Fibroblast of the aortic adventitia (primary cell): ENCODE results near the gene DZIP1. TPM values are rescaled to one million over a fixed set of nuclear protein-coding genes. Genes with fewer than 3 reads are reported as not detected.

Source experiments
- DNase-seq: peaks from one replicate; pipeline ENCODE4 v3.0.0-alpha.2; 2010; ENCODE audit warnings: low read depth
- H3K4me3 ChIP-seq: 2 replicates; pipeline ENCODE4 v1.5.1; 2011; ENCODE audit warnings: low read depth, mild to moderate bottlenecking, control low read depth, low read length, moderate library complexity
- total RNA-seq: library from RNA; depleted of rRNA; stranded (reverse); fragments of >200 nt; gene quantifications from 2 replicates; pipeline ENCODE4 v1.2.3, GENCODE V29; 2012; ENCODE audit warnings: low replicate concordance
- TF ChIP-seq, protein P1 (sequence below): IDR thresholded peaks from 2 replicates; pipeline ENCODE4 v1.5.1; 2011; ENCODE audit warnings: mild to moderate bottlenecking, low read length, control low read depth, inconsistent platforms; ENCODE audit not compliant: insufficient read depth

The DZIP1 gene
- total RNA-seq, 1 donor = 37.3 TPM

DNA sequence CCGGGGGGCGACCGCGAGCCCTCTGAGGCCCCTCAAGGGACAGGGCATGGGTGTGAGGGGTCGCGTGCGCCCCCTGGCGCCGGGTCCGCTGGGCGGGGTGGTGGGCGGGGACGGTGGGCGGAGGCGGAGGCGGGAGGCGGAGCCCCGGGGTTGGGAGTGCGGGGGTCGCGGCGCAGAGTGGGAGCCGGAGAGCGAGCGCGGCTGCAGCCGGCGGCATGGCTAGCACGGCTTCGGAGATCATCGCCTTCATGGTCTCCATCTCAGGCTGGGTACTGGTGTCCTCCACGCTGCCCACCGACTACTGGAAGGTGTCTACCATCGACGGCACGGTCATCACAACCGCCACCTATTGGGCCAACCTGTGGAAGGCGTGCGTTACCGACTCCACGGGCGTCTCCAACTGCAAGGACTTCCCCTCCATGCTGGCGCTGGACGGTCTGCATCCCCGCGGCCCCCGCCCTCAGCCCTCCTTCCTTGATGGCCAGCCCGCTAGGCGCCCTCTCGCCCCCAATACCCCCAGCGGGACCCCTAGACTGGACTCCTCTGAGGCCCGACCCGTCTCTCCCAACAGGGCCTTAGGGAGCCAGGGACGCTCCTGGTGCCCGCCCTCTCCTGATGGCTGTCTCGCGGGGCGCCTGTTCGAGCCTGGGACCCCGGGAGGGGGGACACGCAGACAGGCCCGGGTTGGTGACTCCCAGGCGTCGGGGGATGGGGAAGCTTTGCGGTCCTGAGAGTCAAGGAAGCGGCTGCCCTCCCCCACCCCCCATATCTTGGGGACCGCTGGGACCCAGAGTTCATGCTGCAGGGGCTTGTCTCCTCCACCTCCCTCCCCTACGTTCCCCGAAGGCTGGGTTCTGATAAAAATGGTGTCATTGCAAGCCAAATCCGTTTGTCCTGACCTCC, 91.7 kb downstream of the DZIP1 start, which contains the start of gene CLDN10:
Gene CLDN10 (plus strand): TSS at position 182 of the 903 bp plus-strand sequence. CDS start 34 bp downstream, at position 216.
- TF ChIP-seq, protein P1, sequence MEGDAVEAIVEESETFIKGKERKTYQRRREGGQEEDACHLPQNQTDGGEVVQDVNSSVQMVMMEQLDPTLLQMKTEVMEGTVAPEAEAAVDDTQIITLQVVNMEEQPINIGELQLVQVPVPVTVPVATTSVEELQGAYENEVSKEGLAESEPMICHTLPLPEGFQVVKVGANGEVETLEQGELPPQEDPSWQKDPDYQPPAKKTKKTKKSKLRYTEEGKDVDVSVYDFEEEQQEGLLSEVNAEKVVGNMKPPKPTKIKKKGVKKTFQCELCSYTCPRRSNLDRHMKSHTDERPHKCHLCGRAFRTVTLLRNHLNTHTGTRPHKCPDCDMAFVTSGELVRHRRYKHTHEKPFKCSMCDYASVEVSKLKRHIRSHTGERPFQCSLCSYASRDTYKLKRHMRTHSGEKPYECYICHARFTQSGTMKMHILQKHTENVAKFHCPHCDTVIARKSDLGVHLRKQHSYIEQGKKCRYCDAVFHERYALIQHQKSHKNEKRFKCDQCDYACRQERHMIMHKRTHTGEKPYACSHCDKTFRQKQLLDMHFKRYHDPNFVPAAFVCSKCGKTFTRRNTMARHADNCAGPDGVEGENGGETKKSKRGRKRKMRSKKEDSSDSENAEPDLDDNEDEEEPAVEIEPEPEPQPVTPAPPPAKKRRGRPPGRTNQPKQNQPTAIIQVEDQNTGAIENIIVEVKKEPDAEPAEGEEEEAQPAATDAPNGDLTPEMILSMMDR = peak; percentile 3
- H3K4me3 ChIP-seq = no peak within 1 kb of the TSS
- DNase-seq = no peak

DNA sequence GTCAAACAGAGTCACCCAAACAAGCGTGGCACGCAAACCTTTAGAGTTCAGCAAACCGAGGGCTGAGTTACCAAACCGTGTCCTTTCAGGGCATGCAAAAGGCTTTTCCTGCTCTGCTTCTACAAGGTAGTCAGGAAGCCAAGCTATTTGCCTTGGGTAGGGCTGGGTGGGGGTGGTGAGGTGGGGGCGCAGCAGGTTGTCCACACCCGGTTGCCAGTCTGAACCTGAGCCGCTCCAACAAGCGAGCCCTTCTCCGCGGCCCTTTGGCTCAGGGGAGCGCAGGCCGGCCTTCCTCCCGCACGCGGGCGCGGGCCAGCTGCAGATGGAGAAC, 92.3 kb downstream of the DZIP1 start:
- TF ChIP-seq, protein P1 = no peak
- no peak overlapping the region for H3K4me3 ChIP-seq
- DNase-seq = no peak

DNA sequence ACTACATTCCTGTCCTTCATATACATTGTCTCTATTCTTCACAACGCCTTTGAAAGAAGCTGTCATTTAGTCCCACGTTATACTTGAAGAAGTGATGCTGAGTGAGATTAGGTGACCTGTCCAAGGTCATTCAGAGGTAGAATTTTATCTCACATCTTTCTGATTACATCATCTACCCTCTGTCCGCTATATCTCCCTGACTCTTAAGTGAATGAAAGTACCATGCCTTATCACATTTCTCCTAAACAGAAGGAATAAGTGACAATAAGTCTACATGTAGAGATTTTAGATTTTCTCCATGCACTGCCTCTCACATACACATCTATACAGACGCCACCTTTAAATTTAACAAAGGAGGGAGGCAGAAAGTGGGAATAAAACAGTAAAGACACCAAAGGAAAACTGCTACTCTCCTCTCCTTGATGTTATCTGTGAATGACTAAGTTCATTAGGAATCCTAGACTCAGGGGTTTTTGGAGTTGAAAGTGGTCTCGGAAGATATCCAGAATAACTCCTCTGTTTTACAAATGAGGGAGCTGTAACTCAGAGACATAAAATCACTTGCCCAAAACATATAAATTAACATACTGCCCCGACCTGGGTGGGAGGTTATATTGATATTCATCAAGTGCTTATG, 96.9 kb downstream of the DZIP1 start:
- DNase-seq = no peak
- TF ChIP-seq, protein P1 = no peak
- no peak overlapping the region for H3K4me3 ChIP-seq

DNA sequence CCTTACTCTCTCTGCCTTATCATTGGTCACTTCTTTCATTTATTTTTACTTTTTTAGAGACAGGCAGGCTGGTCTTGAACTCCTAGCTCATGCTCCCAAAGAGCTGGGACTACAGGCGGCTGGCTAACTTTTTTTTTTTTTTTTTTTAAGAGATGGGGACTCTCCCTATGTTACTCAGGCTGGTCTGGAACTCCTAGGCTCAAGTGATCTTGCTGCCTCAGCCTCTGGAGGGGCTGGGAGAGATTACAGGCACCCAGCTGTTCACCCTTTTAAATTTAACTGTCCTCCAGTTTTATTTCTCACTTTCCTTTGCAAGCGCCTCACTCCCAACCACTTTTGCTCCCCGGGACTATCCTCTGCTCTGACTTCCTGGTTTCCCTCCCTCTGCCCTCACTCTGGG, 97.6 kb downstream of the DZIP1 start:
- no peak for DNase-seq
- no peak overlapping the region for H3K4me3 ChIP-seq
- TF ChIP-seq, protein P1 = no peak

DNA sequence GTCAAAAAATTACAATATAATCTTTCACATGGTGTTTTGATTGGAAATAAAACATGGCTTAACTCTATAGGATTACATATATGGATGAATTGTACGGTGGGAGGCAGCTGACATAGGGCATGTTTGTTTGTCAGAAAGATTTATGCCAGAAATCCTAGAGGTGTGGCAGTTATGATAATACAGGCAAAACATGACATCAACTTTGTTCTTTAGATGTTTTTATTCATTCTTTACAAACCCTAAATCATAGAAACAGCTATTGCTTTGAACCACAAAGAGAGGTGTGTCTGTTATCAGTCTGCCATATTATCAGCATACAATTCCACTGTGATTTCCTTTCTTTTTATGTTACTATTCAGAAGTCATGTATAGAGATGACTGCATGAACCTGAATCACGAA, 100.2 kb downstream of the DZIP1 start:
- H3K4me3 ChIP-seq = no peak overlapping the region
- TF ChIP-seq, protein P1 = no peak
- DNase-seq = no peak

DNA sequence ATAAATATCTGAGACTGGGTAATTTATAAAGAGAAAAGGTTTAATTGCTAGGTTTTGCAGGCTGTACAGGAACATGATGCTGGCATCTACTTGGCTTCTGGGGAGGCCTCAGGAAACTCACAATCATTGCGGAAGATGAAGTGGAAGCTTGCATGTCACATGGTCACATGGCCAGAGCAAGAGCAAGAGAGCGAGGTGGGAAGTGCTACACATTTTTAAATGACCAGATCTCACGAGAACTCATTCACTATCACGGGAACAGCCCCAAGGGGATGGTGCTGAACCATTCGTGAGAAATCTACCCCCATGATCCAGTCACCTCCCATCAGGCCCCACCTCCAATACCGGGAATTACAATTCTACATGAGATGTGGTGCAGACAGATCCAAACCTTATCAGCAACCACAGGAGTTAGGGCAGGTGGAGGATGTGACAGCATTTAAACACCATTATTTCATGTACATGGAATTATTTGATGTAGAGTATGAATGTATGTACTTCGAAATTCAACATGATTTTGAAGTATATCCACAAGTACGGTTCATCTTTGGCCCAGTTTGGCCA, 102.5 kb downstream of the DZIP1 start:
- DNase-seq = no peak
- TF ChIP-seq, protein P1 = no peak
- no peak overlapping the region for H3K4me3 ChIP-seq
